A549 (cell line): ENCODE measurements around the gene BLOC1S4.

Source experiments
- EP300 ChIP-seq, 2 experiments: fragments of >200 bp; sonication (Bioruptor Twin); formaldehyde crosslinking; IDR thresholded peaks; 2 replicates in 1 of 2; 3 replicates in 1 of 2; pipeline ENCODE4 v1.6.1; 2016 to 2017
- HDAC2 ChIP-seq: fragments of 200-600 bp; sonication (generic); IDR thresholded peaks from 2 replicates; pipeline ENCODE4 v1.6.1; 2016
- TF ChIP-seq, protein P1 (sequence below): fragments of >200 bp; sonication (Bioruptor Twin); formaldehyde crosslinking; IDR thresholded peaks from 3 replicates; pipeline ENCODE4 v1.5.1; 2016

DNA sequence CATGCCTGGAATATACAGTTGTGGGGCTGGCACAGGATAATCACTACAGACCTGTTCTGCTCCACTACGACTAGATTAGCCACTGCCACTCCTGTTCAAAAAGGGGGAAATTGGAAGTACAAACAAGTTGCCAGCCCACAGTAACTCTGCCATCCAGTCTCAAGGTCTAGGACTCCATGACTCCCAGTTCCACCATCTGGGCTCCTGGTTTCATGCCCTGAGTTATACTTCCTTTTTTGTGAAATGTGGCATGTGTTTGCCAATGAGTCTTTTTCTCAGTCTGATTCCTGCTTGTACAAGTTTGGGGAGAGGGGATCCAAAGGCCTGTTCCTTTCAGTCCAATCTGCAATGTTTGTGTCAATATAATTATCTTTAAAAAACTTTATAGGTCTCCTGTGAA lies 1.0 kb upstream of the BLOC1S4 start:
- TF ChIP-seq HDAC2: no peak
- no peak for TF ChIP-seq EP300 (IDR thresholded peaks at IDR 0.05)
- TF ChIP-seq, protein P1, sequence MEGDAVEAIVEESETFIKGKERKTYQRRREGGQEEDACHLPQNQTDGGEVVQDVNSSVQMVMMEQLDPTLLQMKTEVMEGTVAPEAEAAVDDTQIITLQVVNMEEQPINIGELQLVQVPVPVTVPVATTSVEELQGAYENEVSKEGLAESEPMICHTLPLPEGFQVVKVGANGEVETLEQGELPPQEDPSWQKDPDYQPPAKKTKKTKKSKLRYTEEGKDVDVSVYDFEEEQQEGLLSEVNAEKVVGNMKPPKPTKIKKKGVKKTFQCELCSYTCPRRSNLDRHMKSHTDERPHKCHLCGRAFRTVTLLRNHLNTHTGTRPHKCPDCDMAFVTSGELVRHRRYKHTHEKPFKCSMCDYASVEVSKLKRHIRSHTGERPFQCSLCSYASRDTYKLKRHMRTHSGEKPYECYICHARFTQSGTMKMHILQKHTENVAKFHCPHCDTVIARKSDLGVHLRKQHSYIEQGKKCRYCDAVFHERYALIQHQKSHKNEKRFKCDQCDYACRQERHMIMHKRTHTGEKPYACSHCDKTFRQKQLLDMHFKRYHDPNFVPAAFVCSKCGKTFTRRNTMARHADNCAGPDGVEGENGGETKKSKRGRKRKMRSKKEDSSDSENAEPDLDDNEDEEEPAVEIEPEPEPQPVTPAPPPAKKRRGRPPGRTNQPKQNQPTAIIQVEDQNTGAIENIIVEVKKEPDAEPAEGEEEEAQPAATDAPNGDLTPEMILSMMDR: no peak
